Right cardiac atrium (tissue), 5 donors: ENCODE measurements around the gene PFDN1. TPM values are rescaled to one million over a fixed set of nuclear protein-coding genes. Genes with fewer than 3 reads are reported as not detected.

Experiments used
- ATAC-seq, 2 donors: fragments of 200-7000 bp; cut with Tn5 transposase; one replicate each; pipeline versions ENCODE4 v1.8.0 to v1.9.1; 2020; ENCODE audit warnings: moderate library complexity in 2 of 2, mild to moderate bottlenecking in 1 of 2
- DNase-seq, 3 donors: peaks; one replicate each; pipeline ENCODE4 v3.0.0-alpha.2; 2020
- H3K27ac ChIP-seq: one replicate; pipeline ENCODE4 v1.5.1; 2013; ENCODE audit warnings: mild to moderate bottlenecking, low read length, control low read depth, moderate library complexity
- H3K27me3 ChIP-seq: one replicate; pipeline ENCODE4 v1.6.1; 2013; ENCODE audit not compliant: control insufficient read depth, insufficient read depth
- H3K4me1 ChIP-seq: one replicate; pipeline ENCODE4 v1.6.1; 2013; ENCODE audit warnings: low read length; ENCODE audit not compliant: control insufficient read depth, insufficient read depth
- H3K4me3 ChIP-seq: one replicate; pipeline ENCODE4 v1.5.1; 2013; ENCODE audit warnings: low read length, control low read depth
- H3K9me3 ChIP-seq: one replicate; pipeline ENCODE4 v1.6.1; 2013; ENCODE audit warnings: low read length; ENCODE audit not compliant: control insufficient read depth
- WGBS: extraction: QIAGEN DNeasy Blood & Tissue Kit; methylation state at CpG from one replicate; pipeline ENCODE4 v1.1.7; 2013; 5-methylcytosine and 5-hydroxymethylcytosine counted together
- intact Hi-C, 4 donors: fragments of 100-400 bp; cut with DNase I; formaldehyde crosslinking; loops; one replicate each; pipeline versions ENCODE4 v1.11.0 to v1.14.0; 2022 to 2023
- polyA plus RNA-seq: library from polyadenylated mRNA; stranded (reverse); fragments of 200-250 nt; gene quantifications from one replicate; pipeline ENCODE4 v1.2.3, GENCODE V29; 2013
- total RNA-seq, 4 donors: library from RNA; stranded (reverse); fragmentation: NEBNext Ultra II Directional; extraction: Animal tissue kit (Norgen Biotek cat#: 25700); gene quantifications; one replicate each; pipeline ENCODE4 v1.2.1, GENCODE V29; 2021
- donor health status: healthy with polysubstance abuse.
- donor health status: DM: no; HTN: yes; CAD: no.
- donor health status: DM: no; HTN: no; CAD: no.
- donor health status: DM: no; HTN: yes; CAD: no; lungs with severe emphysema.
- donor health status: DM: yes; HTN: yes; CAD: no.

PFDN1 gene
- total and polyA plus RNA-seq, 5 donors, result 57.6 to 144 (median 67.2) TPM

GRCh38 chr5:140223567-140223966 is 79.3 kb downstream of the PFDN1 start:
- H3K4me1 ChIP-seq, result peaks cover 31% of the 10 kb centered on the region
- peak overlapping the region; percentile 87 for H3K27ac ChIP-seq
- intact Hi-C loops, result loop anchor here in 1 of 4 donors (5.0 kb wide), 1 partner anchor 46 kb away; the partner anchor contains the start of gene CYSTM1
- H3K4me3 ChIP-seq, result no peak overlapping the region
- peak; percentile 61 to 71 for ATAC-seq
- H3K27me3 ChIP-seq, result no peaks in the 10 kb centered on the region
- H3K9me3 ChIP-seq, result no peaks in the 10 kb centered on the region
- peak in 1 of 3 donors; percentile 56 for DNase-seq
- 72% methylated on average over 3 of the region's 3 CpGs for WGBS

GRCh38 chr5:140222416-140222815 is 80.5 kb downstream of the PFDN1 start:
- H3K9me3 ChIP-seq, result no peaks in the 10 kb centered on the region
- no peaks in the 10 kb centered on the region for H3K27me3 ChIP-seq
- H3K4me1 ChIP-seq, result peaks cover 32% of the 10 kb centered on the region
- ATAC-seq (no peak), DNase-seq (no peak)
- no peak overlapping the region for H3K4me3 ChIP-seq
- peak overlapping the region; percentile 76 for H3K27ac ChIP-seq
- intact Hi-C loops, result loop anchor here in 1 of 4 donors (5.0 kb wide), 1 partner anchor 45 kb away; the partner anchor contains the start of gene CYSTM1
- WGBS, result 88% methylated on average over 1 of the region's 1 CpG

GRCh38 chr5:140221697-140222223 is 81.1 kb downstream of the PFDN1 start:
- peaks cover 35% of the 10 kb centered on the region for H3K4me1 ChIP-seq
- intact Hi-C loops, result loop anchor here in 1 of 4 donors (5.0 kb wide), 1 partner anchor 44 kb away; the partner anchor contains the start of gene CYSTM1
- no peaks in the 10 kb centered on the region for H3K27me3 ChIP-seq
- ATAC-seq, result peak in 1 of 2 donors; percentile 46
- DNase-seq, result no peak
- H3K9me3 ChIP-seq, result no peaks in the 10 kb centered on the region
- H3K27ac ChIP-seq, result peak overlapping the region; percentile 76
- H3K4me3 ChIP-seq, result no peak overlapping the region
- WGBS, result 69% methylated on average over 5 of the region's 5 CpGs

- peaks cover 42% of the 10 kb centered on the region for H3K4me1 ChIP-seq
- peak overlapping the region; percentile 68 for H3K27ac ChIP-seq
- intact Hi-C loops, result loop anchor here in 1 of 4 donors (5.0 kb wide), 1 partner anchor 43 kb away; the partner anchor contains the start of gene CYSTM1
- H3K9me3 ChIP-seq, result no peaks in the 10 kb centered on the region
- 51% methylated on average over 1 of the region's 1 CpG for WGBS
- DNase-seq (peak in 2 of 3 donors; percentile 71 to 72), ATAC-seq (no peak)
- H3K4me3 ChIP-seq, result no peak overlapping the region
- no peaks in the 10 kb centered on the region for H3K27me3 ChIP-seq
Measured at GRCh38 chr5:140220698-140221064, 82.2 kb downstream of the PFDN1 start.

- DNase-seq (no peak), ATAC-seq (no peak)
- 84% methylated on average over 3 of the region's 3 CpGs for WGBS
- Histone ChIP-seq H3K9me3 (no peaks in the 10 kb centered on the region), H3K4me3 (no peak overlapping the region), H3K27ac (peak overlapping the region; percentile 68), H3K4me1 (peaks cover 39% of the 10 kb centered on the region), H3K27me3 (no peaks in the 10 kb centered on the region)
- intact Hi-C loops, result loop anchor here in 1 of 4 donors (5.0 kb wide), 1 partner anchor 43 kb away; the partner anchor contains the start of gene CYSTM1
Measured at GRCh38 chr5:140220032-140220697, 82.7 kb downstream of the PFDN1 start.

GRCh38 chr5:140219068-140219991 is 83.6 kb downstream of the PFDN1 start:
- no peak for DNase-seq
- Histone ChIP-seq H3K4me3 (no peak overlapping the region), H3K27me3 (no peaks in the 10 kb centered on the region), H3K27ac (peak overlapping the region; percentile 77), H3K4me1 (peaks cover 41% of the 10 kb centered on the region), H3K9me3 (no peaks in the 10 kb centered on the region)
- WGBS, result 72% methylated on average over 9 of the region's 9 CpGs
- ATAC-seq, result no peak
- intact Hi-C loops, result no loop called here

- ATAC-seq (no peak), DNase-seq (no peak)
- H3K4me3 ChIP-seq, result no peak overlapping the region
- 98% methylated on average over 1 of the region's 1 CpG for WGBS
- no peaks in the 10 kb centered on the region for H3K27me3 ChIP-seq
- peak overlapping the region; percentile 25 for H3K27ac ChIP-seq
- intact Hi-C loops, result no loop called here
- no peaks in the 10 kb centered on the region for H3K9me3 ChIP-seq
- peaks cover 34% of the 10 kb centered on the region for H3K4me1 ChIP-seq
Measured at GRCh38 chr5:140217299-140218026, 85.4 kb downstream of the PFDN1 start.

GRCh38 chr5:140216478-140217074 is 86.3 kb downstream of the PFDN1 start:
- WGBS, result 50% methylated on average over 5 of the region's 5 CpGs
- Histone ChIP-seq H3K27me3 (no peaks in the 10 kb centered on the region), H3K4me1 (peaks cover 30% of the 10 kb centered on the region), H3K27ac (peak overlapping the region; percentile 53), H3K9me3 (no peaks in the 10 kb centered on the region), H3K4me3 (no peak overlapping the region)
- peak; percentile 64 to 75 for ATAC-seq
- no peak for DNase-seq
- intact Hi-C loops, result no loop called here

- H3K9me3 ChIP-seq, result no peaks in the 10 kb centered on the region
- ATAC-seq (no peak), DNase-seq (no peak)
- no peak overlapping the region for H3K4me3 ChIP-seq
- 88% methylated on average over 1 of the region's 1 CpG for WGBS
- no peak overlapping the region for H3K27ac ChIP-seq
- peaks cover 27% of the 10 kb centered on the region for H3K4me1 ChIP-seq
- intact Hi-C loops, result no loop called here
- no peaks in the 10 kb centered on the region for H3K27me3 ChIP-seq
Measured at GRCh38 chr5:140215276-140215675, 87.6 kb downstream of the PFDN1 start.

- intact Hi-C loops, result no loop called here
- ATAC-seq, result peak; percentile 7 to 10
- DNase-seq, result peak in 2 of 3 donors; percentile 54 to 58
Measured at GRCh38 chr5:140214831-140215230, 88.1 kb downstream of the PFDN1 start.

More at GRCh38 chr5:140214831-140215230, 88.1 kb downstream of the PFDN1 start:
- H3K27ac ChIP-seq, result no peak overlapping the region
- H3K27me3 ChIP-seq, result no peaks in the 10 kb centered on the region
- no peak overlapping the region for H3K4me3 ChIP-seq
- 81% methylated on average over 4 of the region's 4 CpGs for WGBS
- peaks cover 24% of the 10 kb centered on the region for H3K4me1 ChIP-seq
- no peaks in the 10 kb centered on the region for H3K9me3 ChIP-seq
